Measurements from ENCODE around the gene GYPC. TPM values are rescaled to one million over a fixed set of nuclear protein-coding genes. Genes with fewer than 3 reads are reported as not detected.
"Not testable (repeated sequence)": the region's sequence is repeated elsewhere in the genome, so short reads cannot be mapped to it uniquely, and the experiment has no call there.

Gene GYPC
- total and polyA plus RNA-seq, 4 donors, result 8.7 to 419 (median 12.3) TPM

DNA sequence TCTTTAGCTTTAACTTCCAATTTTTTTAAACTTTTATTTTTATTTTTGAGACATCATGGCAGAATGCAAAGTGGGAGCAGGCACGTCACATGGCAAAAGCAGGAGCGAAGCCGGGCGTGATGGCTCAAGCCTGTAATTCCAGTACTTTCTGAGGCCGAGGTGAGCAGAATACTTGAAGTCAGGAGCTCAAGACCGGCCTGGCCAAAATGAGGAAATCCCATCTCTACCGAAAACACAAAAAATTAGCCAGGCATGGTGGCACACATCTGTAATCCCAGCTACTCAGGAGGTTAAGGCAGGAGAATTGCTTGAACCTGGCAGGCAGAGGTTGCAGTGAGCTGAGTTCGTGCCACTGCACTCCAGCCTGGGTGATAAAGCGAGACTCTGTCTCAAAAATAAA, 14.7 kb upstream of the GYPC start:
- H3K36me3 ChIP-seq (ENCODE audit: control insufficient read depth in 4 of 4, insufficient read depth in 3 of 4, low read depth in 1 of 4, low read length in 3 of 4); H3K4me1 ChIP-seq (ENCODE audit: control insufficient read depth in 4 of 4, insufficient read depth in 4 of 4, low read length in 3 of 4); DNase-seq (ENCODE audit: low spot score); H3K27ac ChIP-seq (ENCODE audit: low read depth in 1 of 2, low read length in 2 of 2); H3K27me3 ChIP-seq (ENCODE audit: control insufficient read depth in 4 of 4, insufficient read depth in 4 of 4, low read length in 3 of 4); H3K4me3 ChIP-seq (ENCODE audit: low read depth in 1 of 3, low read length in 3 of 3); H3K9me3 ChIP-seq (ENCODE audit: control insufficient read depth in 4 of 4, low read length in 3 of 4); H3K9ac ChIP-seq (ENCODE audit: low read depth in 1 of 2, low read length in 2 of 2): not testable (repeated sequence)
- WGBS, result 94% methylated on average over 9 of the region's 9 CpGs

DNA sequence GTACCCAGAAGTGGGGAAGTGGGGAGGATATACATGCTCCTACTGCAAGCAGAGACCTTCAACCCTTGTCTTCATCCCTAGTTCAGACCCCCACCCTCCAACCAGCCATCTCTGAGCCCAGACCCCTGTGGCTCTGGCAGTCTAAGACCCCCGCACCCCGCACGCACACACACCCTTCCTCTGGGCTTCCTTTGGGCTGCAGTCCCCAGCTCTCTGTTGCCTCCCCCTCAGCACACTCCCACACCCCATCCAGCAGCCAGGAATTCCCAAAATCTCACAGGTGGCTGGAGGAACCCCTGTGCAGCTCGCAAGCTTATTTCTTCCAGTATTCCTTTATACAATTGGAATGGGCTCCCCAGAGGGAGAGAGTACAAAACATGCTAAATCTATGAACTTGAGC, 13.9 kb upstream of the GYPC start:
- TF ChIP-seq NR2F2 (IDR thresholded peaks at IDR 0.05) (no peak), RAD21 (IDR thresholded peaks at IDR 0.05) (no peak), SP1 (IDR thresholded peaks at IDR 0.05) (no peak), EGR1 (IDR thresholded peaks at IDR 0.05; ENCODE audit: low read depth in 2 of 2) (no peak), YY1 (IDR thresholded peaks at IDR 0.05) (no peak), HNF4A (conservative IDR thresholded peaks at IDR 0.05) (no peak), HNF4G (IDR thresholded peaks at IDR 0.05) (no peak), GABPA (IDR thresholded peaks at IDR 0.05 in 1 of 2, conservative IDR thresholded peaks at IDR 0.05 in 1 of 2) (no peak), JUND (IDR thresholded peaks at IDR 0.05) (no peak), FOXA2 (IDR thresholded peaks at IDR 0.05) (no peak), RXRA (IDR thresholded peaks at IDR 0.05) (no peak), TAF1 (conservative IDR thresholded peaks at IDR 0.05) (no peak)
- TF ChIP-seq, protein P1, sequence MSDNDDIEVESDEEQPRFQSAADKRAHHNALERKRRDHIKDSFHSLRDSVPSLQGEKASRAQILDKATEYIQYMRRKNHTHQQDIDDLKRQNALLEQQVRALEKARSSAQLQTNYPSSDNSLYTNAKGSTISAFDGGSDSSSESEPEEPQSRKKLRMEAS (IDR thresholded peaks at IDR 0.05), result no peak
- TF ChIP-seq, protein P2, sequence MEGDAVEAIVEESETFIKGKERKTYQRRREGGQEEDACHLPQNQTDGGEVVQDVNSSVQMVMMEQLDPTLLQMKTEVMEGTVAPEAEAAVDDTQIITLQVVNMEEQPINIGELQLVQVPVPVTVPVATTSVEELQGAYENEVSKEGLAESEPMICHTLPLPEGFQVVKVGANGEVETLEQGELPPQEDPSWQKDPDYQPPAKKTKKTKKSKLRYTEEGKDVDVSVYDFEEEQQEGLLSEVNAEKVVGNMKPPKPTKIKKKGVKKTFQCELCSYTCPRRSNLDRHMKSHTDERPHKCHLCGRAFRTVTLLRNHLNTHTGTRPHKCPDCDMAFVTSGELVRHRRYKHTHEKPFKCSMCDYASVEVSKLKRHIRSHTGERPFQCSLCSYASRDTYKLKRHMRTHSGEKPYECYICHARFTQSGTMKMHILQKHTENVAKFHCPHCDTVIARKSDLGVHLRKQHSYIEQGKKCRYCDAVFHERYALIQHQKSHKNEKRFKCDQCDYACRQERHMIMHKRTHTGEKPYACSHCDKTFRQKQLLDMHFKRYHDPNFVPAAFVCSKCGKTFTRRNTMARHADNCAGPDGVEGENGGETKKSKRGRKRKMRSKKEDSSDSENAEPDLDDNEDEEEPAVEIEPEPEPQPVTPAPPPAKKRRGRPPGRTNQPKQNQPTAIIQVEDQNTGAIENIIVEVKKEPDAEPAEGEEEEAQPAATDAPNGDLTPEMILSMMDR (IDR thresholded peaks at IDR 0.05; ENCODE audit: low read depth, low read length, missing input control), result no peak
- TF ChIP-seq, protein P3, sequence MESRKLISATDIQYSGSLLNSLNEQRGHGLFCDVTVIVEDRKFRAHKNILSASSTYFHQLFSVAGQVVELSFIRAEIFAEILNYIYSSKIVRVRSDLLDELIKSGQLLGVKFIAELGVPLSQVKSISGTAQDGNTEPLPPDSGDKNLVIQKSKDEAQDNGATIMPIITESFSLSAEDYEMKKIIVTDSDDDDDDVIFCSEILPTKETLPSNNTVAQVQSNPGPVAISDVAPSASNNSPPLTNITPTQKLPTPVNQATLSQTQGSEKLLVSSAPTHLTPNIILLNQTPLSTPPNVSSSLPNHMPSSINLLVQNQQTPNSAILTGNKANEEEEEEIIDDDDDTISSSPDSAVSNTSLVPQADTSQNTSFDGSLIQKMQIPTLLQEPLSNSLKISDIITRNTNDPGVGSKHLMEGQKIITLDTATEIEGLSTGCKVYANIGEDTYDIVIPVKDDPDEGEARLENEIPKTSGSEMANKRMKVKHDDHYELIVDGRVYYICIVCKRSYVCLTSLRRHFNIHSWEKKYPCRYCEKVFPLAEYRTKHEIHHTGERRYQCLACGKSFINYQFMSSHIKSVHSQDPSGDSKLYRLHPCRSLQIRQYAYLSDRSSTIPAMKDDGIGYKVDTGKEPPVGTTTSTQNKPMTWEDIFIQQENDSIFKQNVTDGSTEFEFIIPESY (IDR thresholded peaks at IDR 0.05), result no peak
- TF ChIP-seq, protein P4, sequence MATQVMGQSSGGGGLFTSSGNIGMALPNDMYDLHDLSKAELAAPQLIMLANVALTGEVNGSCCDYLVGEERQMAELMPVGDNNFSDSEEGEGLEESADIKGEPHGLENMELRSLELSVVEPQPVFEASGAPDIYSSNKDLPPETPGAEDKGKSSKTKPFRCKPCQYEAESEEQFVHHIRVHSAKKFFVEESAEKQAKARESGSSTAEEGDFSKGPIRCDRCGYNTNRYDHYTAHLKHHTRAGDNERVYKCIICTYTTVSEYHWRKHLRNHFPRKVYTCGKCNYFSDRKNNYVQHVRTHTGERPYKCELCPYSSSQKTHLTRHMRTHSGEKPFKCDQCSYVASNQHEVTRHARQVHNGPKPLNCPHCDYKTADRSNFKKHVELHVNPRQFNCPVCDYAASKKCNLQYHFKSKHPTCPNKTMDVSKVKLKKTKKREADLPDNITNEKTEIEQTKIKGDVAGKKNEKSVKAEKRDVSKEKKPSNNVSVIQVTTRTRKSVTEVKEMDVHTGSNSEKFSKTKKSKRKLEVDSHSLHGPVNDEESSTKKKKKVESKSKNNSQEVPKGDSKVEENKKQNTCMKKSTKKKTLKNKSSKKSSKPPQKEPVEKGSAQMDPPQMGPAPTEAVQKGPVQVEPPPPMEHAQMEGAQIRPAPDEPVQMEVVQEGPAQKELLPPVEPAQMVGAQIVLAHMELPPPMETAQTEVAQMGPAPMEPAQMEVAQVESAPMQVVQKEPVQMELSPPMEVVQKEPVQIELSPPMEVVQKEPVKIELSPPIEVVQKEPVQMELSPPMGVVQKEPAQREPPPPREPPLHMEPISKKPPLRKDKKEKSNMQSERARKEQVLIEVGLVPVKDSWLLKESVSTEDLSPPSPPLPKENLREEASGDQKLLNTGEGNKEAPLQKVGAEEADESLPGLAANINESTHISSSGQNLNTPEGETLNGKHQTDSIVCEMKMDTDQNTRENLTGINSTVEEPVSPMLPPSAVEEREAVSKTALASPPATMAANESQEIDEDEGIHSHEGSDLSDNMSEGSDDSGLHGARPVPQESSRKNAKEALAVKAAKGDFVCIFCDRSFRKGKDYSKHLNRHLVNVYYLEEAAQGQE (IDR thresholded peaks at IDR 0.05), result no peak
- TF ChIP-seq, protein P5, sequence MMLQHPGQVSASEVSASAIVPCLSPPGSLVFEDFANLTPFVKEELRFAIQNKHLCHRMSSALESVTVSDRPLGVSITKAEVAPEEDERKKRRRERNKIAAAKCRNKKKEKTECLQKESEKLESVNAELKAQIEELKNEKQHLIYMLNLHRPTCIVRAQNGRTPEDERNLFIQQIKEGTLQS (IDR thresholded peaks at IDR 0.05), result no peak
- no peaks in the 10 kb centered on the region for H3K4me1 ChIP-seq (ENCODE audit: control insufficient read depth in 4 of 4, insufficient read depth in 4 of 4, low read length in 3 of 4)
- WGBS, result 69% methylated on average over 4 of the region's 4 CpGs
- no peak overlapping the region for H3K9ac ChIP-seq (ENCODE audit: low read depth in 1 of 2, low read length in 2 of 2)
- no peak overlapping the region for H3K27ac ChIP-seq (ENCODE audit: low read depth in 1 of 2, low read length in 2 of 2)
- DNase-seq (ENCODE audit: low spot score), result peak; percentile 32
- no peaks in the 10 kb centered on the region for H3K9me3 ChIP-seq (ENCODE audit: control insufficient read depth in 4 of 4, low read length in 3 of 4)
- no peak overlapping the region for H3K4me3 ChIP-seq (ENCODE audit: low read depth in 1 of 3, low read length in 3 of 3)
- no peaks in the 10 kb centered on the region for H3K27me3 ChIP-seq (ENCODE audit: control insufficient read depth in 4 of 4, insufficient read depth in 4 of 4, low read length in 3 of 4)
- no peaks in the 10 kb centered on the region for H3K36me3 ChIP-seq (ENCODE audit: control insufficient read depth in 4 of 4, insufficient read depth in 3 of 4, low read depth in 1 of 4, low read length in 3 of 4)

Measured in liver (tissue), 9 donors.